Cardiac muscle cell (in vitro differentiated cells and primary cell): Measurements from ENCODE around the gene NALF2. TPM values are rescaled to one million over a fixed set of nuclear protein-coding genes. Genes with fewer than 3 reads are reported as not detected.

Experiments used
- DNase-seq, 2 donors: peaks; one replicate each; pipeline versions ENCODE4 v3.0.0 to v3.0.0-alpha.2; 2010 to 2017; ENCODE audit warnings: low read depth in 1 of 2, low spot score in 1 of 2
- H3K27ac ChIP-seq: fragments of 200-600 bp; sonication (generic); 2 replicates; pipeline ENCODE4 v1.5.1; 2016
- H3K27me3 ChIP-seq: fragments of 200-600 bp; sonication (generic); 2 replicates; pipeline ENCODE4 v1.6.0; 2016; ENCODE audit warnings: control low read depth
- H3K36me3 ChIP-seq: fragments of 200-600 bp; sonication (generic); 2 replicates; pipeline ENCODE4 v1.5.1; 2016; ENCODE audit warnings: control low read depth
- H3K4me1 ChIP-seq: fragments of 200-600 bp; sonication (generic); 2 replicates; pipeline ENCODE4 v1.8.1; 2017; ENCODE audit warnings: low read depth, mild to moderate bottlenecking, mixed run types
- H3K4me3 ChIP-seq: fragments of 200-600 bp; sonication (generic); 2 replicates; pipeline ENCODE4 v1.5.1; 2016; ENCODE audit warnings: mild to moderate bottlenecking
- H3K9me3 ChIP-seq: fragments of 200-600 bp; sonication (generic); 2 replicates; pipeline ENCODE4 v1.5.1; 2017; ENCODE audit warnings: low read depth, mild to moderate bottlenecking, control low read depth
- CTCF ChIP-seq: IDR thresholded peaks from 2 replicates; pipeline ENCODE4 v1.5.1; 2012; ENCODE audit warnings: low read depth, mild to moderate bottlenecking, low read length
- polyA plus RNA-seq: library from polyadenylated mRNA; unstranded; fragments of >200 nt; fragmentation: Nextera tagmentation; extraction: Ambion mirVana; gene quantifications from 2 replicates; pipeline ENCODE4 v1.2.1, GENCODE V29; 2016
- total RNA-seq: library from RNA; depleted of rRNA; stranded (reverse); fragments of >200 nt; gene quantifications from 2 replicates; pipeline ENCODE4 v1.2.3, GENCODE V29; 2016

NALF2 gene
- total and polyA plus RNA-seq, 2 experiments from 2014 or later: 0.30 to 0.33 TPM

- TF ChIP-seq CTCF: no peak
- H3K4me1 ChIP-seq: no peaks in the 10 kb centered on the region
- H3K27me3 ChIP-seq: no peaks in the 10 kb centered on the region
- no peak for DNase-seq
- no peaks in the 10 kb centered on the region for H3K36me3 ChIP-seq
- no peaks in the 10 kb centered on the region for H3K9me3 ChIP-seq
- no peak overlapping the region for H3K27ac ChIP-seq
- H3K4me3 ChIP-seq: no peak overlapping the region
Observed at GRCh38 chrX:69524781-69525363, 20.7 kb downstream of the NALF2 start.

DNA sequence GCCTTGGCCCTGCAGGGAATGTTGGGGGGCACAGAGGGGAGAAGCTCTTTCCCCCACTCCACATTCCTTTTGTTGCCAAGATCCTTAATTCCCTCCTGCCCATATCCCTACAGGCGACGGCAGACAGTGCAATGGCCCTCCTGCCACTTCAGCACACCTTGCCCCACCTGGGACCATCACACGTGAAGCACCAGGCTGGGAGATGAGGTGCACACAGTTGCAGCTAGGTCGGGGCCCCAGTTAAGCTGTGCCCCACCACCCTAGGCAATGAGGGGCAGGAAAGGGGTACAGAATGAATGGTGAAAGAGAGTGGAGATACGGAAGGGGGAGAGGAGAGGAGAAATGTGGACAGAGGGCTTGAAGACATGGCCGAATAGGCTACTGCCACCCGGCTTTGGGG is 26.2 kb downstream of the NALF2 start:
- TF ChIP-seq CTCF: no peak

DNA sequence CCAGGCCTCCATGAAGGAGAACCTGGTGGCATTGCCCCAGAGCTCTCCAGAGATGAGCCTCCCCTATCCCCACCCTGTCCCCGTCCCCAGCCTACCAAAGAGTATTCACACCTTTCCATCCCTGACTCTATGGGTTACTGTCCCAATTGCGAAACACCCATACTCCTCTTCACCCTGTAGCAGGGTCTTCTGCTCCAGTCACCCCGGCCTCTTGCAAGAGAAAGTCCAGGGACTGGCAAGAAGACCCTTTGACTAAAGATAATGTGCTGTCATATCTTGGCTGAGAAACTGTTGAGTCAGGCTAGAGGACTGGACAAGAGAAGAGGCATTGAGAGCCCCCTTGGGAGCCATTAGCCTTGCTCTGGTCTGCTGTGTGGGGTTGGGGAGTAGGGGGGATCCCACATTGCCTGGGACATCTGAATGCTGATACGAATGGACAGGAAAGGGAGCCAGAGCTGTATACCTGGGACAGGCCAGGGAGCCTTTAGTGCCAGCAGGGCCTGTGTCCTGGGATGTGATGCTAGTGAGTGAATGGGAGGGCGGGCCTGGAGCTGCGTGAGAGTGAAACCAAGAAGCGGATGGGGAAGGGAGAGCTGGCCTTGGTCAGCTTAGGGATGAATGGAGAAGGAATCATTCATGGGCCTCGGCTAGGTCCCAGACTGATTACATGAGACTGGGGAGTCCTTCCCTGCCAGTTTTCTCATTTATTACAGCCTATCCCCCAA is 27.1 kb downstream of the NALF2 start:
- no peaks in the 10 kb centered on the region for H3K36me3 ChIP-seq
- H3K9me3 ChIP-seq: no peaks in the 10 kb centered on the region
- H3K4me1 ChIP-seq: no peaks in the 10 kb centered on the region
- DNase-seq: no peak
- H3K4me3 ChIP-seq: no peak overlapping the region
- no peak overlapping the region for H3K27ac ChIP-seq
- no peaks in the 10 kb centered on the region for H3K27me3 ChIP-seq
- no peak for TF ChIP-seq CTCF

More for the DNA sequence above, 26.2 kb downstream of the NALF2 start:
- no peaks in the 10 kb centered on the region for H3K9me3 ChIP-seq
- no peak overlapping the region for H3K4me3 ChIP-seq
- no peak overlapping the region for H3K27ac ChIP-seq
- H3K36me3 ChIP-seq: no peaks in the 10 kb centered on the region
- no peak for DNase-seq
- H3K27me3 ChIP-seq: no peaks in the 10 kb centered on the region
- no peaks in the 10 kb centered on the region for H3K4me1 ChIP-seq

DNA sequence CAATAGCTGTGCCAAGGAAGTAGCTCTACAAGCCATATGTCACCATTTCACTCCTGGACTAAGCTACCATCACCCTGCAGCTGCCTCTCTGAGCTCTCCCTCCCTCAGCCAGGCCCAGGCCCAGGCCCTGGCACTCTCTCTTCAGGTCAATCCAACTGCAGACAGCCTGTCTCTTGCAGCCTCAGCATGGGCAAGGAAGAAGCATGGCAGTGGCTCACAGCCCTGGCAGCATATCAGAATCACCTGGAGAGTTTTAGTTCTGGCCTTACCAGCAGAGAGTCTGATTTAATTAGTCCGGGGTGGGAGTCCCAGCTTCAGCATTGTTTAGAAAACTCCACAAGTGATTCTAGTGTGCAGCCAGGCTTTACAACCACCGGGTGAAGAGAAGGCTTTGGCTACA is 31.5 kb downstream of the NALF2 start:
- H3K9me3 ChIP-seq: no peaks in the 10 kb centered on the region
- no peak for TF ChIP-seq CTCF

GRCh38 chrX:69538321-69538876 is 34.3 kb downstream of the NALF2 start:
- Histone ChIP-seq H3K27me3 (no peaks in the 10 kb centered on the region), H3K36me3 (no peaks in the 10 kb centered on the region), H3K27ac (no peak overlapping the region), H3K9me3 (no peaks in the 10 kb centered on the region), H3K4me1 (no peaks in the 10 kb centered on the region), H3K4me3 (peak overlapping the region; percentile 15)
- peak; percentile 66 for TF ChIP-seq CTCF
- DNase-seq: peak; percentile 77 to 79

More for the DNA sequence above, 31.5 kb downstream of the NALF2 start:
- Histone ChIP-seq H3K27me3 (no peaks in the 10 kb centered on the region), H3K36me3 (no peaks in the 10 kb centered on the region), H3K4me3 (no peak overlapping the region), H3K4me1 (no peaks in the 10 kb centered on the region), H3K27ac (no peak overlapping the region)
- no peak for DNase-seq
